Ascending aorta (tissue), 2 donors: ENCODE data around the gene MCC. TPM values are rescaled to one million over a fixed set of nuclear protein-coding genes. Genes with fewer than 3 reads are reported as not detected.

Experiments
- DNase-seq, 2 donors: peaks; one replicate each; pipeline ENCODE4 v3.0.0-alpha.2; 2019; ENCODE audit warnings: low spot score in 2 of 2
- H3K27ac ChIP-seq, 2 donors: fragments of 200-600 bp; sonication (generic); one replicate each; pipeline ENCODE4 v1.5.1; 2016 to 2017; ENCODE audit warnings: mild to moderate bottlenecking in 1 of 2
- H3K27me3 ChIP-seq: fragments of 200-600 bp; sonication (generic); one replicate; pipeline ENCODE4 v1.5.1; 2017
- H3K36me3 ChIP-seq, 2 donors: fragments of 200-600 bp; sonication (generic); one replicate each; pipeline ENCODE4 v1.5.1; 2016
- H3K4me1 ChIP-seq, 2 donors: fragments of 200-600 bp; sonication (generic); one replicate each; pipeline ENCODE4 v1.5.1; 2016 to 2017; ENCODE audit warnings: mild to moderate bottlenecking in 1 of 2
- H3K4me3 ChIP-seq, 2 donors: fragments of 200-600 bp; sonication (generic); one replicate each; pipeline ENCODE4 v1.5.1; 2016 to 2017; ENCODE audit warnings: mild to moderate bottlenecking in 1 of 2
- H3K9me3 ChIP-seq, 2 donors: fragments of 200-600 bp; sonication (generic); one replicate each; pipeline ENCODE4 v1.5.1; 2016
- CTCF ChIP-seq, 3 experiments: fragments of 200-600 bp in 2 of 3; fragments of 450-650 bp in 1 of 3; sonication (generic) in 2 of 3; IDR thresholded peaks; one replicate each; pipeline ENCODE4 v1.5.1; 2016 to 2019; ENCODE audit warnings: antibody characterized with exemption in 3 of 3, mild to moderate bottlenecking in 1 of 3, moderate library complexity in 1 of 3
- intact Hi-C: fragments of 100-400 bp; cut with DNase I; formaldehyde crosslinking; loops from one replicate; pipeline ENCODE4 v1.15.1; 2023
- total RNA-seq: library from RNA; depleted of rRNA; stranded (reverse); fragments of >200 nt; gene quantifications from one replicate; pipeline ENCODE4 v1.1.0, GENCODE V29; 2016

Gene MCC
- total RNA-seq, 1 donor from 2014 or later = 67.9 TPM

- H3K27me3 ChIP-seq = no peaks in the 10 kb centered on the region
- TF ChIP-seq CTCF (IDR thresholded peaks at IDR 0.05) = no peak
- H3K27ac ChIP-seq = no peak overlapping the region
- H3K9me3 ChIP-seq = no peaks in the 10 kb centered on the region
- H3K4me3 ChIP-seq = no peak overlapping the region
- no peak for DNase-seq
- no peaks in the 10 kb centered on the region for H3K36me3 ChIP-seq
- intact Hi-C loops = no loop called here
- no peaks in the 10 kb centered on the region for H3K4me1 ChIP-seq
Observed at GRCh38 chr5:113151641-113152379, 336.4 kb downstream of the MCC start.

- intact Hi-C loops = no loop called here
- Histone ChIP-seq H3K4me1 (no peaks in the 10 kb centered on the region), H3K27me3 (no peaks in the 10 kb centered on the region), H3K4me3 (no peak overlapping the region), H3K27ac (no peak overlapping the region), H3K36me3 (no peaks in the 10 kb centered on the region), H3K9me3 (no peaks in the 10 kb centered on the region)
- no peak for TF ChIP-seq CTCF (IDR thresholded peaks at IDR 0.05)
- no peak for DNase-seq
Observed at GRCh38 chr5:113150821-113151220, 337.4 kb downstream of the MCC start.

GRCh38 chr5:113150221-113150620, 338.0 kb downstream of the MCC start:
- DNase-seq = no peak
- intact Hi-C loops = no loop called here
- H3K9me3 ChIP-seq = no peaks in the 10 kb centered on the region
- TF ChIP-seq CTCF (IDR thresholded peaks at IDR 0.05) = no peak
- H3K27ac ChIP-seq = no peak overlapping the region
- H3K27me3 ChIP-seq = no peaks in the 10 kb centered on the region
- H3K4me1 ChIP-seq = no peaks in the 10 kb centered on the region
- H3K4me3 ChIP-seq = no peak overlapping the region
- H3K36me3 ChIP-seq = no peaks in the 10 kb centered on the region

- no peak for TF ChIP-seq CTCF (IDR thresholded peaks at IDR 0.05)
- intact Hi-C loops = no loop called here
- Histone ChIP-seq H3K27me3 (no peaks in the 10 kb centered on the region), H3K9me3 (no peaks in the 10 kb centered on the region), H3K27ac (no peak overlapping the region), H3K4me3 (no peak overlapping the region), H3K36me3 (no peaks in the 10 kb centered on the region), H3K4me1 (no peaks in the 10 kb centered on the region)
- DNase-seq = no peak
Observed at GRCh38 chr5:113147537-113147936, 340.7 kb downstream of the MCC start.

GRCh38 chr5:113147101-113147508, 341.1 kb downstream of the MCC start:
- Histone ChIP-seq H3K27me3 (no peaks in the 10 kb centered on the region), H3K9me3 (no peaks in the 10 kb centered on the region), H3K4me3 (no peak overlapping the region), H3K36me3 (no peaks in the 10 kb centered on the region), H3K27ac (no peak overlapping the region), H3K4me1 (no peaks in the 10 kb centered on the region)
- intact Hi-C loops = no loop called here
- TF ChIP-seq CTCF (IDR thresholded peaks at IDR 0.05) = no peak
- DNase-seq = no peak
